Small intestine (tissue), 7 donors: Measurements from ENCODE around the gene GARS1. TPM values are rescaled to one million over a fixed set of nuclear protein-coding genes. Genes with fewer than 3 reads are reported as not detected.
A peak's percentile ranks its signal among the peaks of the same experiment; 100 is the strongest.

Experiments used
- DNase-seq, 2 donors: peaks; one replicate each; pipeline versions ENCODE4 v3.0.0 to v3.0.0-alpha.2; 2013
- FAIRE-seq: peaks from 2 replicates; lab custom pipeline; 2012; peaks lifted over from hg19 to GRCh38; lab: Jason Lieb, UNC
- H3K27ac ChIP-seq, 3 donors: one replicate each; pipeline ENCODE4 v1.5.1; 2013; ENCODE audit warnings: low read length in 2 of 3, mild to moderate bottlenecking in 2 of 3, control low read depth in 1 of 3, inconsistent platforms in 1 of 3, low read depth in 1 of 3, moderate library complexity in 1 of 3
- H3K27me3 ChIP-seq, 3 donors: one replicate each; pipeline ENCODE4 v1.6.1; 2013; ENCODE audit warnings: low read length in 3 of 3, inconsistent platforms in 1 of 3; ENCODE audit not compliant: control insufficient read depth in 3 of 3, insufficient read depth in 3 of 3
- H3K36me3 ChIP-seq, 3 donors: one replicate each; pipeline ENCODE4 v1.6.1; 2013; ENCODE audit warnings: low read length in 3 of 3, inconsistent platforms in 1 of 3, low read depth in 1 of 3, mild to moderate bottlenecking in 1 of 3, moderate library complexity in 1 of 3; ENCODE audit not compliant: control insufficient read depth in 3 of 3, insufficient read depth in 2 of 3
- H3K4me1 ChIP-seq, 3 donors: one replicate each; pipeline ENCODE4 v1.6.1; 2013; ENCODE audit warnings: low read length in 2 of 3, inconsistent platforms in 1 of 3, low read depth in 1 of 3, mild to moderate bottlenecking in 1 of 3, moderate library complexity in 1 of 3; ENCODE audit not compliant: control insufficient read depth in 3 of 3, insufficient read depth in 2 of 3
- H3K4me3 ChIP-seq, 3 donors: one replicate each; pipeline ENCODE4 v1.5.1; 2013; ENCODE audit warnings: low read length in 3 of 3, control low read depth in 1 of 3, inconsistent platforms in 1 of 3, low read depth in 1 of 3, mild to moderate bottlenecking in 1 of 3, moderate library complexity in 1 of 3
- H3K9me3 ChIP-seq, 2 donors: one replicate each; pipeline ENCODE4 v1.6.1; 2013; ENCODE audit warnings: low read depth in 1 of 2, low read length in 1 of 2; ENCODE audit not compliant: control insufficient read depth in 2 of 2, insufficient read depth in 1 of 2
- WGBS, 3 donors: extraction: QIAGEN DNeasy Blood & Tissue Kit; methylation state at CpG; one replicate each; pipeline ENCODE4 v1.1.7; 2013; 5-methylcytosine and 5-hydroxymethylcytosine counted together
- polyA plus RNA-seq, 4 donors: library from polyadenylated mRNA; stranded (reverse) in 3 of 4; unstranded in 1 of 4; fragments of 200-250 nt in 3 of 4; fragments of 120-200 nt in 1 of 4; gene quantifications; one replicate each; pipeline versions ENCODE4 v1.2.1 to v1.2.3, GENCODE V29; 2013
- donor health status: healthy with polysubstance abuse.
- donor health status: control.
- donor health status: control.
- donor health status: Bipolar disorder and iron deficiency.
- donor health status: healthy.

The GARS1 gene
- polyA plus RNA-seq, 4 donors: 36.5 to 144 (median 65.1) TPM

DNA sequence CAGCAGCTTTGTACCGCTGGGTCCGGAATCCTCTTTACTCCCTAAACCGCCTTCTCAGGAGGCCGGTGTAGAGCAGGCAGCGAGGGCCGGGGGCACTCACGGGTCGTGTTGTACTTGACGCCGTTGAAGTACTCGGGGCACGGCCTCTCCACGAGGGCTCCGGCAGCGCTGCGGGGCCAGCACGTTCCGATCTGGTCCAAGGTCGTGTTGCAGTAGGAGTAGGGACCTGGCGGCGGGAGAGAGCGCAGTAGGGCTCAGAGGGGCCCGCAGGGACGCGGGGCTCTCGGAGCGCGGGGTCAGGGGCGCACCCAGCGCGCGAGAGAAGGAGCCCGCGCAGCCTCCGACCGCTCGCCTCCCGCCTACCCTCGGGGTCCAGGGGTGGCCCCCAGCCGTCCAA is 87.1 kb downstream of the GARS1 start:
- DNase-seq: peak in 1 of 2 donors; percentile 54
- peak overlapping the region in 2 of 3 donors; percentile 14 to 21 for H3K4me3 ChIP-seq
- H3K4me1 ChIP-seq: peaks cover 0 to 5% (median 0%) of the 10 kb centered on the region in 3 donors
- no peak for FAIRE-seq
- H3K9me3 ChIP-seq: no peaks in the 10 kb centered on the region
- H3K36me3 ChIP-seq: no peaks in the 10 kb centered on the region
- no peak overlapping the region for H3K27ac ChIP-seq
- H3K27me3 ChIP-seq: peaks cover 0 to 57% (median 30%) of the 10 kb centered on the region in 3 donors
- WGBS, 3 donors: 4 to 6% (median 5%) methylated on average over 24 to 40 of the region's 40 CpGs

DNA sequence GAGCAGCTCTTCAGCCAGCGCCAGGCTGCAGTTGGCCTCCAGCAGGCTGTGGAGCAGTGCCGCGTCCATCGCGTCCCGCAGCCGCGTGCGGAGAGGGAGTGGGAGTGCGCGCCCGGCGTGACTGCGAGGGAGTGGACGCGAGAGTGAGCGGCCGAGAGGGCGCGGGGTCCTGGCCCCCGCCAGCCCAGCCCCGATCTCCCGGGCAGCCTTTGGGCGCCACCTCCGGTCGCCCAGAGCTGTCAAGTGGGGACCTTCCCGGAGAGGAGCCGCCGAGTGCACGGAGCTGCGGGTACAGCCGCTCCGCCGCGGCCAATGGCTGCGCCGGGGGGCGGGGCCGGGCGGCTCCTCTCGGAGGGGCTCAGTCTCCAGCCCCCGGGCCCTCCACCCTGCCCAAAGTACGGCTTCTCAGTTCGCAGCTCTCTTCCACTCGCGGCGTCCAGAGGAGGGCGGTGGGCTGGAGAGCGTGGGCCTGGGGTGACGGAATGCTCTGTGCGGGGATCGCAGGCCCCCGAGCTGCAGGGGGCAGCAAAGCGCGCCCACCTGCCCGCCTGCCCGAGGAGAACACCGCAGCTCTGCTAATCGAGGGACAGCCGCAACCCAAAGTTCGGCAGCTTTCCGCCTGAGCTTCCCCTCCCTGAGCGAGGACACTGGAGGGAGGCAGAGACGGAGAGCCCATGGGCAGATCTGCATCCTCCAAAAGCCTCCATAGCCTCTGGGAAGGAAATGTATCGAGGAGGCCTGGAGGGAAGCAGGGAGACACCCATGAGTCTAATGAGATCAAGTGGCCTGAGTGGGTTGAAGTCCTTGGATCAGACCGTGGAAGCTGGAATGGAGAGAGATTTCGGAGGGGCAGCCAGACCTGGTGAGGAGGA is 87.8 kb downstream of the GARS1 start, which contains the start of gene CRHR2:
Gene CRHR2, minus strand, starts transcription at position 245 of the 872 bp plus-strand sequence. Its CDS starts 176 bp downstream, at position 69.
- WGBS, 3 donors: 4 to 7% (median 6%) methylated on average over 56 to 67 of the region's 67 CpGs
- Histone ChIP-seq H3K36me3 (no peaks in the 10 kb centered on the region), H3K9me3 (no peaks in the 10 kb centered on the region), H3K27ac (no peak within 1 kb of the TSS), H3K27me3 (peaks cover 0 to 56% (median 30%) of the 10 kb centered on the region in 3 donors), H3K4me1 (peaks cover 0 to 5% (median 0%) of the 10 kb centered on the region in 3 donors), H3K4me3 (peak within 1 kb of the TSS in 2 of 3 donors; percentile 22 to 27)
- peak in 1 of 2 donors; percentile 57 for DNase-seq
- no peak for FAIRE-seq

- Histone ChIP-seq H3K27ac (no peak overlapping the region), H3K36me3 (no peaks in the 10 kb centered on the region), H3K9me3 (no peaks in the 10 kb centered on the region), H3K27me3 (peaks cover 0 to 51% (median 28%) of the 10 kb centered on the region in 3 donors), H3K4me3 (no peak overlapping the region), H3K4me1 (peaks cover 0 to 6% (median 0%) of the 10 kb centered on the region in 3 donors)
- FAIRE-seq (no peak), DNase-seq (no peak)
- WGBS, 3 donors: 77 to 89% (median 83%) methylated on average over 5 of the region's 5 CpGs
Measured at GRCh38 chr7:30683306-30683705, 88.6 kb downstream of the GARS1 start.

Other genes starting within 250 kb of the GARS1 start
- gene NOD1, start 116.1 kb upstream of the GARS1 start, polyA plus RNA-seq: 1 to 10 TPM; 3.4 to 8.9 (median 5.5) TPM
- gene GGCT, start 90.0 kb upstream of the GARS1 start, polyA plus RNA-seq: 100 to 1,000 TPM in 1 of 4 donors, 10 to 100 TPM in 3; 57.3 to 105 (median 70.5) TPM
- gene CRHR2, start 87.6 kb downstream of the GARS1 start, polyA plus RNA-seq: under 1 TPM in 2 of 4 donors, not detected in 2; 0.04 to 0.32 TPM
- gene INMT, start 157.3 kb downstream of the GARS1 start, polyA plus RNA-seq: 1 to 10 TPM; 1.1 to 6.1 (median 1.6) TPM
- gene MINDY4, start 176.5 kb downstream of the GARS1 start, polyA plus RNA-seq: 1 to 10 TPM in 2 of 4 donors, under 1 TPM in 2; 0.22 to 6.5 (median 1.9) TPM